ENCODE measurements around the gene TBC1D7.

Gene TBC1D7

GRCh38 chr6:13296536-13296997 is 31.8 kb downstream of the TBC1D7 start:
- Histone ChIP-seq H3K9me3 (ENCODE audit: control insufficient read depth in 2 of 2, low read length in 2 of 2) (no peaks in the 10 kb centered on the region), H3K36me3 (ENCODE audit: control insufficient read depth in 2 of 2, insufficient read depth in 2 of 2, low read length in 2 of 2) (peaks cover 26 to 51% of the 10 kb centered on the region in 2 donors)

GRCh38 chr6:13295576-13295975 is 32.8 kb downstream of the TBC1D7 start:
- Histone ChIP-seq H3K36me3 (ENCODE audit: control insufficient read depth in 2 of 2, insufficient read depth in 2 of 2, low read length in 2 of 2) (peaks cover 24 to 53% of the 10 kb centered on the region in 2 donors), H3K4me1 (ENCODE audit: control insufficient read depth in 2 of 2, insufficient read depth in 2 of 2, low read length in 2 of 2) (no peaks in the 10 kb centered on the region), H3K9ac (ENCODE audit: low read depth in 1 of 2, low read length in 2 of 2) (no peak overlapping the region), H3K4me3 (ENCODE audit: low read length in 2 of 2) (no peak overlapping the region), H3K27ac (ENCODE audit: low read depth in 2 of 2, low read length in 2 of 2) (no peak overlapping the region), H3K9me3 (ENCODE audit: control insufficient read depth in 2 of 2, low read length in 2 of 2) (no peaks in the 10 kb centered on the region), H3K27me3 (ENCODE audit: control insufficient read depth in 2 of 2, insufficient read depth in 2 of 2, low read length in 2 of 2) (no peaks in the 10 kb centered on the region)

More at GRCh38 chr6:13296536-13296997, 31.8 kb downstream of the TBC1D7 start:
- H3K27ac ChIP-seq (ENCODE audit: low read depth in 2 of 2, low read length in 2 of 2): no peak overlapping the region
- H3K9ac ChIP-seq (ENCODE audit: low read depth in 1 of 2, low read length in 2 of 2): no peak overlapping the region
- no peak overlapping the region for H3K4me3 ChIP-seq (ENCODE audit: low read length in 2 of 2)
- H3K27me3 ChIP-seq (ENCODE audit: control insufficient read depth in 2 of 2, insufficient read depth in 2 of 2, low read length in 2 of 2): no peaks in the 10 kb centered on the region
- H3K4me1 ChIP-seq (ENCODE audit: control insufficient read depth in 2 of 2, insufficient read depth in 2 of 2, low read length in 2 of 2): no peaks in the 10 kb centered on the region

- Histone ChIP-seq H3K27ac (ENCODE audit: low read depth in 2 of 2, low read length in 2 of 2) (no peak overlapping the region), H3K36me3 (ENCODE audit: control insufficient read depth in 2 of 2, insufficient read depth in 2 of 2, low read length in 2 of 2) (peaks cover 21 to 47% of the 10 kb centered on the region in 2 donors), H3K9ac (ENCODE audit: low read depth in 1 of 2, low read length in 2 of 2) (no peak overlapping the region), H3K4me1 (ENCODE audit: control insufficient read depth in 2 of 2, insufficient read depth in 2 of 2, low read length in 2 of 2) (no peaks in the 10 kb centered on the region), H3K9me3 (ENCODE audit: control insufficient read depth in 2 of 2, low read length in 2 of 2) (no peaks in the 10 kb centered on the region), H3K27me3 (ENCODE audit: control insufficient read depth in 2 of 2, insufficient read depth in 2 of 2, low read length in 2 of 2) (no peaks in the 10 kb centered on the region), H3K4me3 (ENCODE audit: low read length in 2 of 2) (no peak overlapping the region)
These were observed 33.8 kb downstream of the TBC1D7 start for GRCh38 chr6:13294499-13295069.

GRCh38 chr6:13292774-13293173 is 35.6 kb downstream of the TBC1D7 start:
- H3K27ac ChIP-seq (ENCODE audit: low read depth in 2 of 2, low read length in 2 of 2): no peak overlapping the region
- H3K9ac ChIP-seq (ENCODE audit: low read depth in 1 of 2, low read length in 2 of 2): no peak overlapping the region
- H3K27me3 ChIP-seq (ENCODE audit: control insufficient read depth in 2 of 2, insufficient read depth in 2 of 2, low read length in 2 of 2): no peaks in the 10 kb centered on the region
- peaks cover 0 to 2% of the 10 kb centered on the region in 2 donors for H3K9me3 ChIP-seq (ENCODE audit: control insufficient read depth in 2 of 2, low read length in 2 of 2)
- H3K36me3 ChIP-seq (ENCODE audit: control insufficient read depth in 2 of 2, insufficient read depth in 2 of 2, low read length in 2 of 2): peaks cover 14 to 42% of the 10 kb centered on the region in 2 donors
- no peak overlapping the region for H3K4me3 ChIP-seq (ENCODE audit: low read length in 2 of 2)
- no peaks in the 10 kb centered on the region for H3K4me1 ChIP-seq (ENCODE audit: control insufficient read depth in 2 of 2, insufficient read depth in 2 of 2, low read length in 2 of 2)

- no peaks in the 10 kb centered on the region for H3K27me3 ChIP-seq (ENCODE audit: control insufficient read depth in 2 of 2, insufficient read depth in 2 of 2, low read length in 2 of 2)
- H3K9me3 ChIP-seq (ENCODE audit: control insufficient read depth in 2 of 2, low read length in 2 of 2): peaks cover 0 to 5% of the 10 kb centered on the region in 2 donors
- H3K4me1 ChIP-seq (ENCODE audit: control insufficient read depth in 2 of 2, insufficient read depth in 2 of 2, low read length in 2 of 2): peaks cover 0 to 1% of the 10 kb centered on the region in 2 donors
- no peak overlapping the region for H3K27ac ChIP-seq (ENCODE audit: low read depth in 2 of 2, low read length in 2 of 2)
- no peak overlapping the region for H3K9ac ChIP-seq (ENCODE audit: low read depth in 1 of 2, low read length in 2 of 2)
- H3K36me3 ChIP-seq (ENCODE audit: control insufficient read depth in 2 of 2, insufficient read depth in 2 of 2, low read length in 2 of 2): peaks cover 16 to 46% of the 10 kb centered on the region in 2 donors
- H3K4me3 ChIP-seq (ENCODE audit: low read length in 2 of 2): no peak overlapping the region
These were observed 38.0 kb downstream of the TBC1D7 start for GRCh38 chr6:13290335-13290734.

GRCh38 chr6:13289789-13290318 is 38.5 kb downstream of the TBC1D7 start:
- Histone ChIP-seq H3K9me3 (ENCODE audit: control insufficient read depth in 2 of 2, low read length in 2 of 2) (peaks cover 0 to 5% of the 10 kb centered on the region in 2 donors), H3K4me1 (ENCODE audit: control insufficient read depth in 2 of 2, insufficient read depth in 2 of 2, low read length in 2 of 2) (peaks cover 0 to 2% of the 10 kb centered on the region in 2 donors), H3K36me3 (ENCODE audit: control insufficient read depth in 2 of 2, insufficient read depth in 2 of 2, low read length in 2 of 2) (peaks cover 16 to 42% of the 10 kb centered on the region in 2 donors), H3K27ac (ENCODE audit: low read depth in 2 of 2, low read length in 2 of 2) (no peak overlapping the region), H3K27me3 (ENCODE audit: control insufficient read depth in 2 of 2, insufficient read depth in 2 of 2, low read length in 2 of 2) (no peaks in the 10 kb centered on the region), H3K4me3 (ENCODE audit: low read length in 2 of 2) (no peak overlapping the region), H3K9ac (ENCODE audit: low read depth in 1 of 2, low read length in 2 of 2) (no peak overlapping the region)

GRCh38 chr6:13288969-13289391 is 39.4 kb downstream of the TBC1D7 start:
- H3K9me3 ChIP-seq (ENCODE audit: control insufficient read depth in 2 of 2, low read length in 2 of 2): peaks cover 0 to 5% of the 10 kb centered on the region in 2 donors
- H3K4me1 ChIP-seq (ENCODE audit: control insufficient read depth in 2 of 2, insufficient read depth in 2 of 2, low read length in 2 of 2): peaks cover 0 to 2% of the 10 kb centered on the region in 2 donors
- no peak overlapping the region for H3K27ac ChIP-seq (ENCODE audit: low read depth in 2 of 2, low read length in 2 of 2)
- H3K9ac ChIP-seq (ENCODE audit: low read depth in 1 of 2, low read length in 2 of 2): no peak overlapping the region
- no peak overlapping the region for H3K4me3 ChIP-seq (ENCODE audit: low read length in 2 of 2)
- peaks cover 9 to 34% of the 10 kb centered on the region in 2 donors for H3K36me3 ChIP-seq (ENCODE audit: control insufficient read depth in 2 of 2, insufficient read depth in 2 of 2, low read length in 2 of 2)
- H3K27me3 ChIP-seq (ENCODE audit: control insufficient read depth in 2 of 2, insufficient read depth in 2 of 2, low read length in 2 of 2): no peaks in the 10 kb centered on the region

GRCh38 chr6:13288481-13288880 is 39.9 kb downstream of the TBC1D7 start:
- peaks cover 6 to 30% of the 10 kb centered on the region in 2 donors for H3K36me3 ChIP-seq (ENCODE audit: control insufficient read depth in 2 of 2, insufficient read depth in 2 of 2, low read length in 2 of 2)

GRCh38 chr6:13287104-13287503 is 41.2 kb downstream of the TBC1D7 start:
- no peak overlapping the region for H3K9ac ChIP-seq (ENCODE audit: low read depth in 1 of 2, low read length in 2 of 2)
- no peak overlapping the region for H3K4me3 ChIP-seq (ENCODE audit: low read length in 2 of 2)
- no peak overlapping the region for H3K27ac ChIP-seq (ENCODE audit: low read depth in 2 of 2, low read length in 2 of 2)
- peaks cover 0 to 2% of the 10 kb centered on the region in 2 donors for H3K4me1 ChIP-seq (ENCODE audit: control insufficient read depth in 2 of 2, insufficient read depth in 2 of 2, low read length in 2 of 2)
- H3K27me3 ChIP-seq (ENCODE audit: control insufficient read depth in 2 of 2, insufficient read depth in 2 of 2, low read length in 2 of 2): no peaks in the 10 kb centered on the region
- peaks cover 2 to 19% of the 10 kb centered on the region in 2 donors for H3K36me3 ChIP-seq (ENCODE audit: control insufficient read depth in 2 of 2, insufficient read depth in 2 of 2, low read length in 2 of 2)
- peaks cover 0 to 5% of the 10 kb centered on the region in 2 donors for H3K9me3 ChIP-seq (ENCODE audit: control insufficient read depth in 2 of 2, low read length in 2 of 2)

More at GRCh38 chr6:13288481-13288880, 39.9 kb downstream of the TBC1D7 start:
- no peak overlapping the region for H3K27ac ChIP-seq (ENCODE audit: low read depth in 2 of 2, low read length in 2 of 2)
- peaks cover 0 to 2% of the 10 kb centered on the region in 2 donors for H3K4me1 ChIP-seq (ENCODE audit: control insufficient read depth in 2 of 2, insufficient read depth in 2 of 2, low read length in 2 of 2)
- H3K9me3 ChIP-seq (ENCODE audit: control insufficient read depth in 2 of 2, low read length in 2 of 2): peaks cover 0 to 5% of the 10 kb centered on the region in 2 donors
- no peaks in the 10 kb centered on the region for H3K27me3 ChIP-seq (ENCODE audit: control insufficient read depth in 2 of 2, insufficient read depth in 2 of 2, low read length in 2 of 2)
- no peak overlapping the region for H3K9ac ChIP-seq (ENCODE audit: low read depth in 1 of 2, low read length in 2 of 2)
- H3K4me3 ChIP-seq (ENCODE audit: low read length in 2 of 2): no peak overlapping the region

GRCh38 chr6:13286181-13286580 is 42.2 kb downstream of the TBC1D7 start:
- Histone ChIP-seq H3K9me3 (ENCODE audit: control insufficient read depth in 2 of 2, low read length in 2 of 2) (peaks cover 0 to 5% of the 10 kb centered on the region in 2 donors), H3K4me3 (ENCODE audit: low read length in 2 of 2) (no peak overlapping the region), H3K9ac (ENCODE audit: low read depth in 1 of 2, low read length in 2 of 2) (no peak overlapping the region), H3K27ac (ENCODE audit: low read depth in 2 of 2, low read length in 2 of 2) (no peak overlapping the region), H3K4me1 (ENCODE audit: control insufficient read depth in 2 of 2, insufficient read depth in 2 of 2, low read length in 2 of 2) (peaks cover 0 to 2% of the 10 kb centered on the region in 2 donors), H3K27me3 (ENCODE audit: control insufficient read depth in 2 of 2, insufficient read depth in 2 of 2, low read length in 2 of 2) (no peaks in the 10 kb centered on the region), H3K36me3 (ENCODE audit: control insufficient read depth in 2 of 2, insufficient read depth in 2 of 2, low read length in 2 of 2) (peaks cover 2 to 16% of the 10 kb centered on the region in 2 donors)

Data from mucosa of rectum (tissue), 2 donors.